ENCODE data around the gene MBD3. TPM values are rescaled to one million over a fixed set of nuclear protein-coding genes. Genes with fewer than 3 reads are reported as not detected.

Gene MBD3
- total and polyA plus RNA-seq, 2 of the 4 experiments (the other 2 are of a cell fraction): 42.5 to 66.3 TPM

GRCh38 chr19:1619094-1619439 lies 26.4 kb upstream of the MBD3 start:
- intact Hi-C loops (cut with micrococcal nuclease): no loop called here
- no peaks in the 10 kb centered on the region for H3K9me3 ChIP-seq (ENCODE audit: control insufficient read depth, insufficient read depth, low read length)
- no peak overlapping the region for H3K56ac ChIP-seq (ENCODE audit: extremely low read depth, insufficient read depth, low read length)
- no peak overlapping the region for H2AK9ac ChIP-seq (replicated peaks; ENCODE audit: low read depth, low read length, poor library complexity)
- no TSS peak for BruUV-seq (replicated peaks)
- ATAC-seq (ENCODE audit: low read depth) (no peak), DNase-seq (no peak)
- H3K4ac ChIP-seq (ENCODE audit: low read depth, low read length): no peak overlapping the region
- in situ Hi-C loops (cut with MboI; ENCODE audit: low sequenced_read_pairs): no loop called here
- no peaks in the 10 kb centered on the region for H3K4me1 ChIP-seq (ENCODE audit: control insufficient read depth, insufficient read depth, low read length)
- H3K9me1 ChIP-seq (ENCODE audit: insufficient read depth, low read length): no peaks in the 10 kb centered on the region
- H2AFZ ChIP-seq (replicated peaks; ENCODE audit: low read length, poor library complexity): no peak overlapping the region
- H3K27me3 ChIP-seq (ENCODE audit: control insufficient read depth, insufficient read depth, low read length): no peaks in the 10 kb centered on the region
- CTCF ChIA-PET: no interaction called here
- peaks cover 12% of the 10 kb centered on the region for H4K20me1 ChIP-seq (ENCODE audit: insufficient read depth, low read length)
- H3K18ac ChIP-seq (ENCODE audit: low read depth, low read length): no peak overlapping the region
- no peak overlapping the region for H3K9ac ChIP-seq (ENCODE audit: low read depth, low read length)
- H3K36me3 ChIP-seq (ENCODE audit: control insufficient read depth, insufficient read depth, low read length): peaks cover 67% of the 10 kb centered on the region
- POLR2A ChIA-PET (ENCODE audit: unreplicated experiment): no interaction called here
- H2AK5ac ChIP-seq (ENCODE audit: low read depth, low read length): no peak overlapping the region
- H3K27ac ChIP-seq (ENCODE audit: insufficient read depth, low read length): no peak overlapping the region
- no peak overlapping the region for H2BK5ac ChIP-seq (ENCODE audit: low read depth, low read length, poor library complexity, severe bottlenecking)
- H2BK120ac ChIP-seq (ENCODE audit: low read depth, low read length): no peak overlapping the region
- no peak for TF ChIP-seq POLR2A (IDR thresholded peaks at IDR 0.05; ENCODE audit: low read depth, low read length)
- TF ChIP-seq MAZ (IDR thresholded peaks at IDR 0.05; ENCODE audit: borderline replicate concordance, low read depth, low read length): no peak
- TF ChIP-seq ELK1 (IDR thresholded peaks at IDR 0.05; ENCODE audit: borderline replicate concordance, low read depth, low read length): no peak
- TF ChIP-seq CTCF (conservative IDR thresholded peaks at IDR 0.05; ENCODE audit: low read depth, low read length): no peak
- no peak for TF ChIP-seq CHD1 (IDR thresholded peaks at IDR 0.05; ENCODE audit: low read depth, low read length)
- TF ChIP-seq FOS (IDR thresholded peaks at IDR 0.05; ENCODE audit: low read depth, low read length): no peak
- TF ChIP-seq RAD21 (IDR thresholded peaks at IDR 0.05; ENCODE audit: low read length): no peak
- TF ChIP-seq CEBPB (IDR thresholded peaks at IDR 0.05; ENCODE audit: low read depth, low read length): no peak
- TF ChIP-seq RCOR1 (IDR thresholded peaks at IDR 0.05; ENCODE audit: insufficient replicate concordance, low read length): no peak
- TF ChIP-seq USF2 (IDR thresholded peaks at IDR 0.05; ENCODE audit: low read depth, low read length): no peak
- no peak for TF ChIP-seq BHLHE40 (IDR thresholded peaks at IDR 0.05; ENCODE audit: low read depth, low read length)
- no peak for TF ChIP-seq MXI1 (IDR thresholded peaks at IDR 0.05; ENCODE audit: borderline replicate concordance, low read depth, low read length)
- TF ChIP-seq MAFK (IDR thresholded peaks at IDR 0.05; ENCODE audit: low read depth, low read length): no peak
- TF ChIP-seq SMC3 (IDR thresholded peaks at IDR 0.05; ENCODE audit: low read depth, low read length): no peak
- TF ChIP-seq NFE2L2 (IDR thresholded peaks at IDR 0.05; ENCODE audit: low read depth, low read length): no peak
- H3K79me1 ChIP-seq (ENCODE audit: low read depth in 1 of 2, low read length in 2 of 2): peaks cover 9 to 22% of the 10 kb centered on the region in 2 experiments; a peak in 3 of 4 replicates
- no peak overlapping the region for H2BK20ac ChIP-seq (ENCODE audit: low read depth, low read length)
- H3K14ac ChIP-seq (replicated peaks; ENCODE audit: low read depth, low read length): no peak overlapping the region
- no peak overlapping the region for H3K4me2 ChIP-seq (ENCODE audit: low read depth, low read length)
- H2BK15ac ChIP-seq (ENCODE audit: low read depth, low read length): no peak overlapping the region
- H3K23ac ChIP-seq (ENCODE audit: low read depth, low read length): no peak overlapping the region
- H4K5ac ChIP-seq (ENCODE audit: low read depth, low read length): no peak overlapping the region
- whole genome bisulfite sequencing, 2 experiments (ENCODE audit: extremely low coverage in 2 of 2, insufficient read length in 1 of 2): no CpG with 5 or more reads among the region's 26 CpGs
- H4K8ac ChIP-seq (ENCODE audit: low read depth in 2 of 2, low read length in 2 of 2): no peak overlapping the region
- H4K91ac ChIP-seq (ENCODE audit: insufficient read depth, low read depth, low read length): no peak overlapping the region
- dilution Hi-C loops (cut with HindIII; ENCODE audit: low sequenced_read_pairs, unreplicated experiment): no loop called here
- H3K4me3 ChIP-seq (ENCODE audit: insufficient read depth, low read depth, low read length): no peak overlapping the region
